HepG2 (cell line): ENCODE data around the gene TADA1. TPM values are rescaled to one million over a fixed set of nuclear protein-coding genes. Genes with fewer than 3 reads are reported as not detected.

ENCODE experiments used
- BRD4 ChIP-seq: sonication (generic); formaldehyde crosslinking; IDR thresholded peaks from 2 replicates; pipeline ENCODE4 v1.4.0; 2020; ENCODE audit warnings: missing genetic modification reagents
- GFI1 ChIP-seq: sonication (generic); formaldehyde crosslinking; IDR thresholded peaks from 2 replicates; pipeline ENCODE4 v1.5.0; 2020; ENCODE audit warnings: missing genetic modification reagents, mild to moderate bottlenecking, borderline replicate concordance
- HHEX ChIP-seq: IDR thresholded peaks from 2 replicates; pipeline ENCODE4 v1.6.1; 2016; ENCODE audit warnings: control low read depth
- HNRNPLL ChIP-seq: fragments of 200-400 bp; formaldehyde crosslinking; IDR thresholded peaks from 2 replicates; pipeline ENCODE4 v1.6.1; 2017; ENCODE audit warnings: mild to moderate bottlenecking, low read depth, low read length; ENCODE audit not compliant: poor library complexity, severe bottlenecking
- MAZ ChIP-seq, 2 experiments: sonication (generic) in 1 of 2; formaldehyde crosslinking in 1 of 2; IDR thresholded peaks; 2 replicates each; pipeline versions ENCODE4 v1.5.0 to v1.6.1; 2012 to 2020; ENCODE audit warnings: low read depth in 2 of 2, mild to moderate bottlenecking in 2 of 2, borderline replicate concordance in 1 of 2, improper control_type of control experiment in 1 of 2, low read length in 1 of 2, missing genetic modification reagents in 1 of 2, moderate library complexity in 1 of 2
- MYPOP ChIP-seq: sonication (generic); formaldehyde crosslinking; IDR thresholded peaks from 2 replicates; pipeline ENCODE4 v1.8.1; 2023; ENCODE audit warnings: mild to moderate bottlenecking, moderate library complexity, missing genetic modification reagents
- SP140L ChIP-seq: sonication (generic); formaldehyde crosslinking; IDR thresholded peaks from 2 replicates; pipeline ENCODE4 v1.4.0; 2020; ENCODE audit warnings: missing genetic modification reagents, borderline replicate concordance
- TEAD3 ChIP-seq: optimal IDR thresholded peaks from 2 replicates; pipeline ENCODE3; 2016; ENCODE audit warnings: borderline replicate concordance
- ZMYM4 ChIP-seq: sonication (generic); formaldehyde crosslinking; IDR thresholded peaks from 2 replicates; pipeline ENCODE4 v1.8.1; 2023; ENCODE audit warnings: mild to moderate bottlenecking, missing genetic modification reagents
- ZNF331 ChIP-seq: sonication (generic); formaldehyde crosslinking; IDR thresholded peaks from 2 replicates; pipeline ENCODE4 v1.4.0; 2020; ENCODE audit warnings: missing genetic modification reagents
- ZNF343 ChIP-seq: sonication (generic); formaldehyde crosslinking; IDR thresholded peaks from 2 replicates; pipeline ENCODE4 v1.4.0; 2020; ENCODE audit warnings: mild to moderate bottlenecking, missing genetic modification reagents
- ZNF530 ChIP-seq: sonication (generic); formaldehyde crosslinking; IDR thresholded peaks from 2 replicates; pipeline ENCODE4 v1.5.0; 2020; ENCODE audit warnings: low read depth, mild to moderate bottlenecking, missing genetic modification reagents
- ZNF614 ChIP-seq: IDR thresholded peaks from 2 replicates; pipeline ENCODE4 v1.6.1; 2018; ENCODE audit warnings: missing biosample characterization, missing genetic modification reagents, inconsistent platforms, borderline replicate concordance
- ZNF616 ChIP-seq: sonication (generic); formaldehyde crosslinking; IDR thresholded peaks from 2 replicates; pipeline ENCODE4 v1.5.0; 2020; ENCODE audit warnings: low read depth, mild to moderate bottlenecking, missing genetic modification reagents
- ZNF670 ChIP-seq: sonication (generic); formaldehyde crosslinking; IDR thresholded peaks from 2 replicates; pipeline ENCODE4 v1.8.0; 2022; ENCODE audit warnings: mild to moderate bottlenecking, missing genetic modification reagents, borderline replicate concordance
- ZUFSP ChIP-seq: sonication (generic); formaldehyde crosslinking; IDR thresholded peaks from 2 replicates; pipeline ENCODE4 v1.9.0; 2021; ENCODE audit warnings: missing genetic modification reagents, mild to moderate bottlenecking, borderline replicate concordance
- polyA plus RNA-seq, 8 experiments: library from polyadenylated mRNA; depleted of rRNA in 3 of 8; stranded (reverse) in 7 of 8; unstranded in 1 of 8; fragments of >200 nt; fragmentation: Illumina TruSeq in 4 of 8; extraction: Trizol in 4 of 8; gene quantifications; 2 replicates each; pipeline versions ENCODE4 v1.2.1 to v1.2.3, GENCODE V29; 2011 to 2016; ENCODE audit warnings: low read depth in 4 of 8, missing spikeins in 1 of 8, mixed read lengths in 1 of 8; ENCODE audit not compliant: insufficient read depth in 1 of 8
- total RNA-seq, 5 experiments: library from RNA; depleted of rRNA; stranded (reverse); fragments of >200 nt; fragmentation: Illumina TruSeq; extraction: Trizol; gene quantifications; 2 replicates each; pipeline ENCODE4 v1.2.3, GENCODE V29; 2016; ENCODE audit warnings: low read depth in 1 of 5
- TF ChIP-seq, protein P1 (sequence below): sonication (generic); formaldehyde crosslinking; IDR thresholded peaks from 2 replicates; pipeline ENCODE4 v1.9.0; 2021; ENCODE audit warnings: missing genetic modification reagents, mild to moderate bottlenecking, borderline replicate concordance
- TF ChIP-seq, protein P2 (sequence below): sonication (generic); formaldehyde crosslinking; IDR thresholded peaks from 2 replicates; pipeline ENCODE4 v1.4.0; 2020; ENCODE audit warnings: missing genetic modification reagents

The TADA1 gene
- total and polyA plus RNA-seq, 2 of the 13 experiments (the other 11 are each of a cell fraction or from before 2014, with no cell fraction given) = 28.3 to 29.1 TPM

GRCh38 chr1:166875734-166876539, at the start of gene TADA1 (continued):
- TF ChIP-seq MYPOP (CRISPR knock-in tag) (0 out of 2 replicates have a peak, but pooled peaks have one; percentile 38), ZMYM4 (peak; percentile 84), SP140L (0 out of 2 replicates have a peak, but pooled peaks have one; percentile 75), ZNF331 (CRISPR knock-in tag) (peak; percentile 91), MAZ (IDR thresholded peaks at IDR 0.05; ENCODE audit: borderline replicate concordance, low read depth, low read length) (peak; percentile 97), MAZ (CRISPR knock-in tag; IDR thresholded peaks at IDR 0.05; ENCODE audit: low read depth) (peak; percentile 94), ZNF614 (CRISPR knock-in tag) (peak; percentile 75), ZUFSP (CRISPR knock-in tag) (no peak), ZNF670 (CRISPR knock-in tag) (peak; percentile 69; the same call in 1 of the 2 replicates), ZNF530 (CRISPR knock-in tag) (0 out of 2 replicates have a peak, but pooled peaks have one; percentile 20), TEAD3 (CRISPR knock-in tag) (peak; percentile 58), HNRNPLL (peak; percentile 63), ZNF343 (CRISPR knock-in tag) (peak; percentile 22; the same call in 1 of the 2 replicates), BRD4 (0 out of 2 replicates have a peak, but pooled peaks have one; percentile 49), HHEX (CRISPR knock-in tag) (no peak), ZNF616 (CRISPR knock-in tag) (peak; percentile 89; the same call in 1 of the 2 replicates), GFI1 (no peak)
- TF ChIP-seq, protein P1, sequence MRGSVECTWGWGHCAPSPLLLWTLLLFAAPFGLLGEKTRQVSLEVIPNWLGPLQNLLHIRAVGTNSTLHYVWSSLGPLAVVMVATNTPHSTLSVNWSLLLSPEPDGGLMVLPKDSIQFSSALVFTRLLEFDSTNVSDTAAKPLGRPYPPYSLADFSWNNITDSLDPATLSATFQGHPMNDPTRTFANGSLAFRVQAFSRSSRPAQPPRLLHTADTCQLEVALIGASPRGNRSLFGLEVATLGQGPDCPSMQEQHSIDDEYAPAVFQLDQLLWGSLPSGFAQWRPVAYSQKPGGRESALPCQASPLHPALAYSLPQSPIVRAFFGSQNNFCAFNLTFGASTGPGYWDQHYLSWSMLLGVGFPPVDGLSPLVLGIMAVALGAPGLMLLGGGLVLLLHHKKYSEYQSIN (CRISPR knock-in tag) = no peak
- TF ChIP-seq, protein P2, sequence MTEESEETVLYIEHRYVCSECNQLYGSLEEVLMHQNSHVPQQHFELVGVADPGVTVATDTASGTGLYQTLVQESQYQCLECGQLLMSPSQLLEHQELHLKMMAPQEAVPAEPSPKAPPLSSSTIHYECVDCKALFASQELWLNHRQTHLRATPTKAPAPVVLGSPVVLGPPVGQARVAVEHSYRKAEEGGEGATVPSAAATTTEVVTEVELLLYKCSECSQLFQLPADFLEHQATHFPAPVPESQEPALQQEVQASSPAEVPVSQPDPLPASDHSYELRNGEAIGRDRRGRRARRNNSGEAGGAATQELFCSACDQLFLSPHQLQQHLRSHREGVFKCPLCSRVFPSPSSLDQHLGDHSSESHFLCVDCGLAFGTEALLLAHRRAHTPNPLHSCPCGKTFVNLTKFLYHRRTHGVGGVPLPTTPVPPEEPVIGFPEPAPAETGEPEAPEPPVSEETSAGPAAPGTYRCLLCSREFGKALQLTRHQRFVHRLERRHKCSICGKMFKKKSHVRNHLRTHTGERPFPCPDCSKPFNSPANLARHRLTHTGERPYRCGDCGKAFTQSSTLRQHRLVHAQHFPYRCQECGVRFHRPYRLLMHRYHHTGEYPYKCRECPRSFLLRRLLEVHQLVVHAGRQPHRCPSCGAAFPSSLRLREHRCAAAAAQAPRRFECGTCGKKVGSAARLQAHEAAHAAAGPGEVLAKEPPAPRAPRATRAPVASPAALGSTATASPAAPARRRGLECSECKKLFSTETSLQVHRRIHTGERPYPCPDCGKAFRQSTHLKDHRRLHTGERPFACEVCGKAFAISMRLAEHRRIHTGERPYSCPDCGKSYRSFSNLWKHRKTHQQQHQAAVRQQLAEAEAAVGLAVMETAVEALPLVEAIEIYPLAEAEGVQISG (CRISPR knock-in tag) = peak; percentile 86
